Ovary (tissue), 9 donors: ENCODE data around the gene CLRN1. TPM values are rescaled to one million over a fixed set of nuclear protein-coding genes. Genes with fewer than 3 reads are reported as not detected.
"Not testable (repeated sequence)": the region's sequence is repeated elsewhere in the genome, so short reads cannot be mapped to it uniquely, and the experiment has no call there.

ENCODE experiments used
- DNase-seq, 5 donors: peaks; one replicate each; pipeline ENCODE4 v3.0.0-alpha.2; 2019 to 2020
- H3K27ac ChIP-seq, 2 donors: fragments of 200-600 bp; one replicate each; pipeline versions ENCODE4 v1.5.1 to v1.8.0; 2019 to 2022
- H3K27me3 ChIP-seq: fragments of 200-600 bp; one replicate; pipeline ENCODE4 v1.8.0; 2022
- H3K36me3 ChIP-seq: fragments of 200-600 bp; sonication (generic); one replicate; pipeline ENCODE4 v1.5.1; 2019
- H3K4me1 ChIP-seq: one replicate; pipeline ENCODE4 v1.8.1; 2013; ENCODE audit warnings: mild to moderate bottlenecking, moderate library complexity; ENCODE audit not compliant: insufficient read depth
- H3K4me3 ChIP-seq: fragments of 200-600 bp; sonication (generic); one replicate; pipeline ENCODE4 v1.5.1; 2017
- H3K9me3 ChIP-seq, 2 donors: fragments of 200-600 bp in 1 of 2; sonication (generic) in 1 of 2; one replicate each; pipeline versions ENCODE4 v1.5.1 to v1.8.1; 2013 to 2019; ENCODE audit warnings: mild to moderate bottlenecking in 1 of 2, moderate library complexity in 1 of 2
- EP300 ChIP-seq: sonication (generic); formaldehyde crosslinking; IDR thresholded peaks from one replicate; pipeline ENCODE4 v1.6.1; 2017; ENCODE audit warnings: antibody characterized with exemption
- POLR2A ChIP-seq: fragments of 450-650 bp; IDR thresholded peaks from one replicate; pipeline ENCODE4 v1.6.1; 2017; ENCODE audit warnings: antibody characterized with exemption, mild to moderate bottlenecking, moderate library complexity
- WGBS, 3 donors: extraction: QIAGEN DNeasy Blood & Tissue Kit in 1 of 3; methylation state at CpG; one replicate each; pipeline versions ENCODE4 v1.1.5 to v1.1.7; 2013 to 2017; 5-methylcytosine and 5-hydroxymethylcytosine counted together
- intact Hi-C, 4 donors: fragments of 100-400 bp; cut with DNase I; formaldehyde crosslinking; loops; one replicate each; pipeline versions ENCODE4 v1.11.0 to v1.15.1; 2022 to 2023
- polyA plus RNA-seq, 2 donors: library from polyadenylated mRNA; stranded (reverse); fragments of 200-250 nt in 1 of 2; fragments of 350-450 nt in 1 of 2; fragmentation: Illumina TruSeq in 1 of 2; extraction: RNeasy Lipid Tissue Mini Kit (QIAGEN cat#74804) in 1 of 2; gene quantifications; one replicate each; pipeline ENCODE4 v1.2.3, GENCODE V29; 2013 to 2014
- total RNA-seq, 7 donors: library from RNA; depleted of rRNA in 2 of 7; stranded (reverse); fragments of >200 nt in 2 of 7; fragmentation: NEBNext Ultra II Directional in 3 of 7; extraction: Animal tissue kit (Norgen Biotek cat#: 25700) in 3 of 7; gene quantifications; one replicate each; pipeline versions ENCODE4 v1.1.0 to v1.2.4, GENCODE V29; 2016 to 2023
- TF ChIP-seq, protein P1 (sequence below), 3 donors: fragments of 450-650 bp in 2 of 3; fragments of 200-600 bp in 1 of 3; IDR thresholded peaks; one replicate each; pipeline versions ENCODE4 v1.5.1 to v1.8.0; 2016 to 2022; ENCODE audit warnings: antibody characterized with exemption in 3 of 3, mild to moderate bottlenecking in 1 of 3
- donor health status: DM: no; HTN: no; CAD: no; lungs with moderate emphysema.
- donor health status: DM: no; HTN: no; CAD: no.
- donor health status: Bipolar disorder and iron deficiency.
- donor health status: DM: yes; HTN: yes; CAD: no.
- donor health status: DM: no; HTN: no; CAD: no.
- donor health status: DM: yes; HTN: yes; CAD: no.

CLRN1 gene
- total and polyA plus RNA-seq, 9 donors = not detected

DNA sequence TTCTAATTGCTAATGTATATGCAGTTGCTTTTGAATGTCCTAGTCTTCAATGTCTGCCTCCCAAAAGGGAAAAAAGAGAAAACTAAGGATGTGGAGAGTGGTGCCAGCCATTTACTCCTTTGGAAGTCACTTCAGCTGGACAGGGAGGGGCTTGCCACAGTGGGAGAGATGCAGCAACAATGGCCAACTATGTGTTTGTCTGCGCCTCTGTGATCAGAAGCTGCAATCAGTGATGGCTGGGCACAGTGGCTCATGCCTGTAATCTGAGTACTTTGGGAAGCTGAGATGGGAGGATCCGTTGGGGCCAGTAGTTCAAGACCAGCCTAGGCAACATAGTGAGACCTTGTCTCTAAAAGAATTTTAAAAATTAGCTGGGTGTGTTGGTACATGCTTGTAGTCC is 16.7 kb upstream of the CLRN1 start:
- no peaks in the 10 kb centered on the region for H3K9me3 ChIP-seq
- 69 to 89% (median 89%) methylated on average over 2 of the region's 2 CpGs for WGBS, 3 donors
- no peak overlapping the region for H3K27ac ChIP-seq
- H3K4me1 ChIP-seq = no peaks in the 10 kb centered on the region
- no peak overlapping the region for H3K4me3 ChIP-seq
- no peaks in the 10 kb centered on the region for H3K36me3 ChIP-seq
- TF ChIP-seq EP300 = no peak
- TF ChIP-seq, protein P1, sequence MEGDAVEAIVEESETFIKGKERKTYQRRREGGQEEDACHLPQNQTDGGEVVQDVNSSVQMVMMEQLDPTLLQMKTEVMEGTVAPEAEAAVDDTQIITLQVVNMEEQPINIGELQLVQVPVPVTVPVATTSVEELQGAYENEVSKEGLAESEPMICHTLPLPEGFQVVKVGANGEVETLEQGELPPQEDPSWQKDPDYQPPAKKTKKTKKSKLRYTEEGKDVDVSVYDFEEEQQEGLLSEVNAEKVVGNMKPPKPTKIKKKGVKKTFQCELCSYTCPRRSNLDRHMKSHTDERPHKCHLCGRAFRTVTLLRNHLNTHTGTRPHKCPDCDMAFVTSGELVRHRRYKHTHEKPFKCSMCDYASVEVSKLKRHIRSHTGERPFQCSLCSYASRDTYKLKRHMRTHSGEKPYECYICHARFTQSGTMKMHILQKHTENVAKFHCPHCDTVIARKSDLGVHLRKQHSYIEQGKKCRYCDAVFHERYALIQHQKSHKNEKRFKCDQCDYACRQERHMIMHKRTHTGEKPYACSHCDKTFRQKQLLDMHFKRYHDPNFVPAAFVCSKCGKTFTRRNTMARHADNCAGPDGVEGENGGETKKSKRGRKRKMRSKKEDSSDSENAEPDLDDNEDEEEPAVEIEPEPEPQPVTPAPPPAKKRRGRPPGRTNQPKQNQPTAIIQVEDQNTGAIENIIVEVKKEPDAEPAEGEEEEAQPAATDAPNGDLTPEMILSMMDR (IDR thresholded peaks at IDR 0.05) = no peak
- no peak for TF ChIP-seq POLR2A
- intact Hi-C loops = no loop called here
- no peaks in the 10 kb centered on the region for H3K27me3 ChIP-seq
- DNase-seq = no peak

- H3K4me3 ChIP-seq, H3K9me3 ChIP-seq, H3K36me3 ChIP-seq, H3K27me3 ChIP-seq, H3K4me1 ChIP-seq, intact Hi-C loops, H3K27ac ChIP-seq, DNase-seq: not testable (repeated sequence)
- 87 to 90% (median 88%) methylated on average over 1 of the region's 1 CpG for WGBS, 3 donors
These were observed 15.9 kb upstream of the CLRN1 start for GRCh38 chr3:150988395-150988794.

DNA sequence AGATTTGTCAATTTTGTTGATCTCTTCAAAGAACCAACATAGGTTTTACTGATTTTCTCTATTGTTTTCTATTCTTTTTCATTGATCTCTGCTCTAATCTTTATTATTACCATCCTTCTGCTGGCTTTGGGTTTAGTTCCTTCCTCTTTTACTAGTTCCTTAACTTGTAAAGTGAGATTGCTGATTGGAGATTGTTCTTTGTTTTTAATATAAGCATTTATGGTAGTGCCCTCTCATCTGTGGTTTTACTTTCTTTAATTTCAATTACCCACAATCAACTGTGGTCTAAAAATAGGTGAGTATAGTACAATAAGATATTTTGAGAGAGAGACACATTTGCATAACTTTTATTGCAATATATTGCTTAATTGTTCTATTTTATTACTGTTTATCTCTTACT is 13.2 kb upstream of the CLRN1 start:
- TF ChIP-seq EP300 (no peak), POLR2A (no peak)
- TF ChIP-seq, protein P1 (IDR thresholded peaks at IDR 0.05) = no peak
- intact Hi-C loops = no loop called here
- DNase-seq = no peak
- Histone ChIP-seq H3K27ac (no peak overlapping the region), H3K4me1 (no peaks in the 10 kb centered on the region), H3K9me3 (no peaks in the 10 kb centered on the region), H3K27me3 (no peaks in the 10 kb centered on the region), H3K4me3 (no peak overlapping the region), H3K36me3 (no peaks in the 10 kb centered on the region)

- no peaks in the 10 kb centered on the region for H3K9me3 ChIP-seq
- TF ChIP-seq, protein P1 (IDR thresholded peaks at IDR 0.05) = no peak
- TF ChIP-seq POLR2A (no peak), EP300 (no peak)
- intact Hi-C loops = no loop called here
- no peak for DNase-seq
- H3K4me3 ChIP-seq = no peak overlapping the region
- H3K36me3 ChIP-seq = no peaks in the 10 kb centered on the region
- no peaks in the 10 kb centered on the region for H3K27me3 ChIP-seq
- no peaks in the 10 kb centered on the region for H3K4me1 ChIP-seq
- no peak overlapping the region for H3K27ac ChIP-seq
These were observed 11.5 kb upstream of the CLRN1 start for GRCh38 chr3:150984066-150984465.

DNA sequence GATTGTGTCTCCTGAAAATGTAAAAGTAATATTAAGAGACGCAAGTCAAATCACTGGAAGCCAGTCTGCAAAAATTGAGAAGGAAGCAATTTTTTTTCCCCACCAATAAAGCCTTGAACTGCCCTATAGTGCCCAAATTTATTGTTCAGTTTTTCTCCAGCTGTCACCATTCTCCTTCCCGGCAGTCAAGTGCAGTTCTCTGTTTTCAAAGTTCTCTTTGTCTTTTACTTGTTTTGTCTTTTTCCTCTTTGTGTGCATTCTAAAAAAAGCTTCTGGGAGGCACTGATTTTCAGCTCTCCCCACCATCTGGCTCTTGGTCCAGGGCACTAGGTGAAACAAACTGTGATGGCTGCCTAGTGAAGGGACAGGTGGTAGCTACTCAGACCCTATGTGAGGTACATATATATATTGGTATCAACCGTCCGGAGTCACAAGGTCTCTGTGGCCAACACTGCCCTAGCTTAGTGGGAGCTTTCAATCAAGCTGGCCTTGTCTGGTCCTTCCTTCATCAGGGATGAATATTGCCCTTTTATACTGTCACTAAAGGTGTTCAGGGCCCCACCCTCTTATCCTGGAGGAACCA is 6.1 kb upstream of the CLRN1 start:
- intact Hi-C loops = no loop called here
- TF ChIP-seq, protein P1 (IDR thresholded peaks at IDR 0.05) = no peak
- TF ChIP-seq POLR2A (no peak), EP300 (no peak)
- H3K4me3 ChIP-seq = no peak overlapping the region
- no peaks in the 10 kb centered on the region for H3K4me1 ChIP-seq
- no peaks in the 10 kb centered on the region for H3K27me3 ChIP-seq
- no peak overlapping the region for H3K27ac ChIP-seq
- no peaks in the 10 kb centered on the region for H3K9me3 ChIP-seq
- no peaks in the 10 kb centered on the region for H3K36me3 ChIP-seq
- WGBS, 3 donors = 86 to 87% (median 87%) methylated on average over 4 of the region's 4 CpGs
- DNase-seq = no peak
